Measurements from ENCODE around the gene NUP93.
A peak's percentile ranks its signal among the peaks of the same experiment; 100 is the strongest.

The NUP93 gene

DNA sequence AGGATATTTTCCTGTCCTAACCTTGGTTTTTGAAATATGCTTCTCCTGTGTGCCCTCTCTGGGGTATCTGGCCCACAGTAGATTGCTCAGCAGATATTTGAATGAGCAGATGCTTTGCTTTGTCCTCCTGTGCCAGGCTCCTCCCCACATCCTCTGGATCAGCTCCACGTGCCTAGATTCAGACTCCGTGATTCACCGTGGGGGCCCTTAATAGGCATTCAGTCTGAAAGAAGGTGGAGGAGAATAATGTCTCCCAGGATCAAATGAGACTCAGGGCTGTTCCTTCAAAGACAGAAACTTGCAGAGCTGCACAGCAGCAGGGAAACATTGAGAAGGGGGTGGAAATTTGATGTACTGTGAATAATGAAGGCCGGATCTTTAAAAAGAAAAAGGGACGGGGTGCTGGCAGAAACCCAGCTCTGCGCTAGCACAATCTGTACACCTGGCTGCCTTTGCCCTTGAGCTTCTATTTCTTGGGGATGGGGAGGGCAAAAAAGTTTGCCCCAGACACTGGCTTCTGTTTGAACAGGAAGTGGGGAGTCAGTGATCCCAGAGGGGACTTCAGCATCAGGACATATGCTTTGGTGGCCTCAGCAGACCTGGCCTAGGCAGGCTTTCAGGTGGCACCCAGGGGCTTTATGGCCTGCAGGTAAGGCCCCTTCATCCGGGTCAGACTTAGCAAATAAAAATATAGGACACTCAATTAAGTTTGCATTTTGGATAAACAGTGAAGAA lies 119.2 kb downstream of the NUP93 start:
- no peaks in the 10 kb centered on the region for H4K20me1 ChIP-seq (ENCODE audit: insufficient read depth, low read length, poor library complexity, severe bottlenecking)
- no peaks in the 10 kb centered on the region for H3K9me3 ChIP-seq (ENCODE audit: insufficient read depth, low read depth, low read length)
- peaks cover 7% of the 10 kb centered on the region; the same call in 1 of the 2 replicates for H3K36me3 ChIP-seq (ENCODE audit: insufficient read depth, low read length)
- H3K4me3 ChIP-seq (ENCODE audit: low read length, poor library complexity, severe bottlenecking) = no peak overlapping the region
- H3K27me3 ChIP-seq (ENCODE audit: insufficient read depth, low read length, poor library complexity, severe bottlenecking) = no peaks in the 10 kb centered on the region
- H3K79me2 ChIP-seq (ENCODE audit: insufficient read depth, low read length) = no peaks in the 10 kb centered on the region
- TF ChIP-seq, protein P1, sequence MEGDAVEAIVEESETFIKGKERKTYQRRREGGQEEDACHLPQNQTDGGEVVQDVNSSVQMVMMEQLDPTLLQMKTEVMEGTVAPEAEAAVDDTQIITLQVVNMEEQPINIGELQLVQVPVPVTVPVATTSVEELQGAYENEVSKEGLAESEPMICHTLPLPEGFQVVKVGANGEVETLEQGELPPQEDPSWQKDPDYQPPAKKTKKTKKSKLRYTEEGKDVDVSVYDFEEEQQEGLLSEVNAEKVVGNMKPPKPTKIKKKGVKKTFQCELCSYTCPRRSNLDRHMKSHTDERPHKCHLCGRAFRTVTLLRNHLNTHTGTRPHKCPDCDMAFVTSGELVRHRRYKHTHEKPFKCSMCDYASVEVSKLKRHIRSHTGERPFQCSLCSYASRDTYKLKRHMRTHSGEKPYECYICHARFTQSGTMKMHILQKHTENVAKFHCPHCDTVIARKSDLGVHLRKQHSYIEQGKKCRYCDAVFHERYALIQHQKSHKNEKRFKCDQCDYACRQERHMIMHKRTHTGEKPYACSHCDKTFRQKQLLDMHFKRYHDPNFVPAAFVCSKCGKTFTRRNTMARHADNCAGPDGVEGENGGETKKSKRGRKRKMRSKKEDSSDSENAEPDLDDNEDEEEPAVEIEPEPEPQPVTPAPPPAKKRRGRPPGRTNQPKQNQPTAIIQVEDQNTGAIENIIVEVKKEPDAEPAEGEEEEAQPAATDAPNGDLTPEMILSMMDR (conservative IDR thresholded peaks at IDR 0.05; ENCODE audit: low read length) = no peak
- no peak for TF ChIP-seq EZH2phosphoT487 (IDR thresholded peaks at IDR 0.05; ENCODE audit: borderline replicate concordance)
- peak overlapping the region; percentile 2 for H3K4me2 ChIP-seq (ENCODE audit: low read depth, low read length, poor library complexity, severe bottlenecking)
- no peak overlapping the region for H3K9ac ChIP-seq (ENCODE audit: low read depth, low read length, poor library complexity, severe bottlenecking)
- peaks cover 30% of the 10 kb centered on the region for H3K4me1 ChIP-seq (ENCODE audit: insufficient read depth, low read length, poor library complexity, severe bottlenecking)
- H2AFZ ChIP-seq (ENCODE audit: low read length) = no peak overlapping the region
- H3F3A ChIP-seq (ENCODE audit: low read depth) = no peaks in the 10 kb centered on the region
- no peaks in the 10 kb centered on the region for H3K9me2 ChIP-seq (replicated peaks; ENCODE audit: low read depth, low read length)

DNA sequence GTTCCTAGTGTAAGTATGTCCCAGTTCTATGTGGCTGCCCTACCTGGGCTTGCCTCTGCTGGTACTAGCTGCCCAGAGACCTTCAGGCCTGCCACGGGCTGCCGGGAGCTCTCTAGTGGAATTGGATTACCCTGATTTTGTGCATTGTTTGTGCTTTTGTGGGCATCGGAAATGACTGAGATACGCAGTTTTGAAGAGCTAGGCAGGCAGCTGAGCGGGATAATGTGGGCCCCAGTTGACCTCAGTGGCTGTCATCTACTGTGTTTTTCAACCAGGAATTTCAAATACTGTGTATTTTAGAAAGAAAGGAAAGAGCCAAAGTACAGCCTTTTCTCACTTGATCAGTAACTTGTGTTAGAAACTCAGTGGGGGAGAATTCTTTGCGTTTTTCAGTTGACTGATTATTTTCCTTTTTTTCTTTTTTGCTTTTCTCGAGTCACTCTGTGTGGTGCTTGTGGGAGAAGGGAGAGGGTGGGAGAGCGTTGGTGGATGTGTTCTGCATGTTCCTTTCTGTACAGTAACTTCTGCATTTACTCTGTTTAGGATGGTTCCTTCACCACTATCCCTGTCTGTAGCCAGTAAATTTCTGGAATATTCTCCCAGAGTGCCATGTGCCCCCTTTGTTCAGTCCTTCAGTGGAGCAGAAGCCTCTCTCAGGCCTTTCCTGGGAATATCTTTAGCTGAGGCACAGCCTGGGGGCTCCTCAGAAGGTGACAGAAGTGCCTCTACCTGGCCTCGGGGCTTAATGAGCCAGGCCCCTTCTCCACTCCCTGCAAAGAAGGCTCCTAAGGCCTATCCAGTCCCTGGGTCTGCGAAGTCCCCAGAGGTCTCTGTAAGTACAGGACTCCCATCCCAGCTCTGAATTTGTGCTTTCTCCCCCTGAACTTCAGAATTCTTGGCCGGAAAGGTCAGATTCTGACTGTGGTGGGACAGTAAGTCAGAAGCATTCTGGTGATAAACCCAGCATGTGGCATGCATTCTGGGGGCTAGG lies 120.1 kb downstream of the NUP93 start:
- no peaks in the 10 kb centered on the region for H3K9me3 ChIP-seq (ENCODE audit: insufficient read depth, low read depth, low read length)
- peaks cover 5% of the 10 kb centered on the region; the same call in 1 of the 2 replicates for H3K36me3 ChIP-seq (ENCODE audit: insufficient read depth, low read length)
- H3K4me2 ChIP-seq (ENCODE audit: low read depth, low read length, poor library complexity, severe bottlenecking) = peak overlapping the region; percentile 2
- H3K79me2 ChIP-seq (ENCODE audit: insufficient read depth, low read length) = no peaks in the 10 kb centered on the region
- no peak overlapping the region for H2AFZ ChIP-seq (ENCODE audit: low read length)
- peaks cover 30% of the 10 kb centered on the region for H3K4me1 ChIP-seq (ENCODE audit: insufficient read depth, low read length, poor library complexity, severe bottlenecking)
- no peaks in the 10 kb centered on the region for H3F3A ChIP-seq (ENCODE audit: low read depth)
- no peak overlapping the region for H3K4me3 ChIP-seq (ENCODE audit: low read length, poor library complexity, severe bottlenecking)
- TF ChIP-seq, protein P1 (conservative IDR thresholded peaks at IDR 0.05; ENCODE audit: low read length) = no peak
- no peak for TF ChIP-seq EZH2phosphoT487 (IDR thresholded peaks at IDR 0.05; ENCODE audit: borderline replicate concordance)
- H3K9me2 ChIP-seq (replicated peaks; ENCODE audit: low read depth, low read length) = no peaks in the 10 kb centered on the region
- H3K27me3 ChIP-seq (ENCODE audit: insufficient read depth, low read length, poor library complexity, severe bottlenecking) = no peaks in the 10 kb centered on the region
- H3K9ac ChIP-seq (ENCODE audit: low read depth, low read length, poor library complexity, severe bottlenecking) = no peak overlapping the region
- H4K20me1 ChIP-seq (ENCODE audit: insufficient read depth, low read length, poor library complexity, severe bottlenecking) = no peaks in the 10 kb centered on the region

DNA sequence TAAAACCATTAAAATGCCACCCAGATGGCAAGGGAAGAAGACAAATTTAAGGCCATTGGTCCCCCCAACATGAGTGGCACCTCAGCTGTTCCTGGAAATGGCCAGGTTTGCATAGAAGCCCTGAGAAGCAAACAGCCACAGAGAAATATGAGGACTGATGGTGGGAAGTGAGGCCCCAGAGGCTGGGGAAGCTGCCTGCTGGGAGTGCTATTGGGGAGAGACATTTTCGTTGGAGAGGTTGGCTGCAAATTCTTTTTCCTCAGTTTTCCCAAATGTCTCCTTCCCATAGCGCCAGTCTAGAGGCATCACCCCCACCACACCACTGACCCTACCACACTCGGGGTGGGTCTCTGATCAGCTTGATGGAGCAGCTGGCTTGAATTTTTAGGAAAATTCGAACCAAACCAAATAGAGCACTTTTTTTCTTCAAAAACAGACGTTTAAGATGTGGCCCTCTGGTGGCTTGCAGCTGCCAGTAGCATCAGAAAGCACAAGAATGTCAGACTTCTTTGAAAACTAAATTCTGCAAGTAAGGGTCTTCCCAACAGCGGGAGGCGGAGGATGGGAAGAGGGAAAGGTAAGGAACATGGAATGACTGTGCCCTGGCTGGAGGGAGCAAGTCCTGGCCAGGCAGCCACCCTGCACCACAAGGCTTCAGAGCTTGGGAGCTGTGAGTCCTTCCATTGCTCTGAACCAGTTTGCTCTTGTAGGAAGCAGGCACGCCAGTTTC lies 121.9 kb downstream of the NUP93 start:
- no peaks in the 10 kb centered on the region for H3F3A ChIP-seq (ENCODE audit: low read depth)
- H2AFZ ChIP-seq (ENCODE audit: low read length) = no peak overlapping the region
- H3K9me2 ChIP-seq (replicated peaks; ENCODE audit: low read depth, low read length) = no peaks in the 10 kb centered on the region
- peaks cover 30% of the 10 kb centered on the region for H3K4me1 ChIP-seq (ENCODE audit: insufficient read depth, low read length, poor library complexity, severe bottlenecking)
- no peaks in the 10 kb centered on the region for H3K79me2 ChIP-seq (ENCODE audit: insufficient read depth, low read length)
- TF ChIP-seq EZH2phosphoT487 (IDR thresholded peaks at IDR 0.05; ENCODE audit: borderline replicate concordance) = no peak
- TF ChIP-seq, protein P1 (conservative IDR thresholded peaks at IDR 0.05; ENCODE audit: low read length) = peak; percentile 55
- H3K4me3 ChIP-seq (ENCODE audit: low read length, poor library complexity, severe bottlenecking) = no peak overlapping the region
- H3K9me3 ChIP-seq (ENCODE audit: insufficient read depth, low read depth, low read length) = no peaks in the 10 kb centered on the region
- H3K36me3 ChIP-seq (ENCODE audit: insufficient read depth, low read length) = no peaks in the 10 kb centered on the region
- H3K9ac ChIP-seq (ENCODE audit: low read depth, low read length, poor library complexity, severe bottlenecking) = no peak overlapping the region
- H4K20me1 ChIP-seq (ENCODE audit: insufficient read depth, low read length, poor library complexity, severe bottlenecking) = no peaks in the 10 kb centered on the region
- H3K27me3 ChIP-seq (ENCODE audit: insufficient read depth, low read length, poor library complexity, severe bottlenecking) = no peaks in the 10 kb centered on the region
- H3K4me2 ChIP-seq (ENCODE audit: low read depth, low read length, poor library complexity, severe bottlenecking) = no peak overlapping the region

Measured in Loucy (cell line).